ENCODE measurements around the gene GLRA1.
A peak's percentile ranks its signal among the peaks of the same experiment; 100 is the strongest.

Gene GLRA1

GRCh38 chr5:151924564-151925301 is at the start of gene GLRA1:
Gene GLRA1 (minus strand): TSS chr5:151924851. CDS start chr5:151924549, 302 bp downstream.
- peak; percentile 40 for DNase-seq

DNA sequence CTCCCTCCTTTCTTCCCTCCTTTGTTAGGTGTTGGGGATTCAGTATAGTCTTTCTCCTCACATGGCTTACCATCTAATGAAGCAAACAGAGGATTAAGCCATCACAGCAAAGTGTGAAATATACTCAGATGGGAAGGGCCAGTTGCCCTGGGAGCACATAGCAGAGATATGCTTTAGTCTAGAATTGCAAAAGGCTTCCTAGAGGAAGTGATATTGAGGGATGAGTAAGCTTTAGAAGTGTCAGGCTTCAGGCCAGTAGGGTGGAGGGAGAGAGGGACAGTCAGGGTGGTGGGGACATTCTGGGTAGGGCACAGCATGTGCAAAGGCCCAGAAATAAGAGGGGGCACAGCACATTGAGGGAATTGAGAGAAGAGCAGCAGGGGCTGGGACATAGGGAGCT is 46.2 kb upstream of the GLRA1 start:
- DNase-seq = no peak

GRCh38 chr5:151967865-151968264 is 43.2 kb upstream of the GLRA1 start:
- no peak for DNase-seq

DNA sequence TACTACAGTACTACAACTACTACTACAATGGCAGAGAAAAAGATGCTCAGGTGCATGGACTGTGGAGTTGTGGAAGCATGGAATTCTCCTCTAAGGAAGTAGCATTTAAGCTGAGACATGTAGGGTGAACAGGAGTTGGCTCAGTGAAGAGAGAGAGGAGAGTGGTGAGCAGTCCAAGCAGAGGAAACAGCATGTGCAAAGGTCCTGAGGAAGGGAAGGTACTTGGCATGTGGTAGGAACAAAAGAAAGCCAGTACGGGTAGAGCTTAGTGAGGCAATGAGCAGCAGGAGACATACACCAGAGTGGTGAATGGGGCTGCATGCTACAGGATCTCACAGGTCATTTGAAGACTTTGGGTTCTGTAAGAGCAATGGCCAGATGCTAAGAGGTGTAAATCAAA is 41.4 kb upstream of the GLRA1 start:
- no peak for DNase-seq

DNA sequence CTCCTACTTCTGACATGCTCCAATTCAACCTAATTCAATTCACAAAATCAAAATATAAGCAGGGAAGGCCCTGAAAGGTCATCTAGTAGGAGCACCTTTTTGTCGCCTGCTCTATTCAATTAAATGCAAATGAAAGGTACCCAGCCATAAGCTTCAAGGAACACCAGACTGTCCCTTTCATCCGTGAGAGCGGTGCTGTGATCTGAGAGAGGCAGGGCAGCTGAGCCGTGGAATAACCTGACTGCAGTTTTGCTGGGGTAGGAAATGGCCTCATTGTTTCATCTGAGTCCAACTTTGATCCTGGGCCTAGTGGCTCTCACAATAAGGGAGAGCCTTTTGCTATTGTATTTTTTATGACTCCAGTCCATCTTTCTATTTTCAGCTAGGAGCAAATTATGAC is 39.8 kb upstream of the GLRA1 start:
- no peak for DNase-seq

DNA sequence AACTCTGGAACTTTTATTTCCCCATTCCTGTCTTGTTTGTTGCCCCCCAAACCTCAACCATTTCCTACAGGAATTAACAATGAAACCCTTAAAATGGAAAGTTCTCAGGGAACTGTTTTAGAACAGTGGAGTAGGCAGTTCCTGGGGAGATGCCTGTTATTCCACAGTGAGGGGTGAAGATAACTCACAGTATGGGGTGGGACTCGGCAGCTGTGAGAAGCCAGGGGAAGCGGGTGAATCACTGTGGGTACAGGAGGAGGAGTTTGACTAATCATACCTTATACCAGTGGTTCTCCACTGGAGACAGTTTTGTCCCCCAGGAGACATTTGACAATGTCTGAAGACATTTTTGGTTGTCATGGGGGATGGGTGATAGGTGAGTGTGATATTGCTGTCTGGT is 36.9 kb upstream of the GLRA1 start:
- no peak for DNase-seq

DNA sequence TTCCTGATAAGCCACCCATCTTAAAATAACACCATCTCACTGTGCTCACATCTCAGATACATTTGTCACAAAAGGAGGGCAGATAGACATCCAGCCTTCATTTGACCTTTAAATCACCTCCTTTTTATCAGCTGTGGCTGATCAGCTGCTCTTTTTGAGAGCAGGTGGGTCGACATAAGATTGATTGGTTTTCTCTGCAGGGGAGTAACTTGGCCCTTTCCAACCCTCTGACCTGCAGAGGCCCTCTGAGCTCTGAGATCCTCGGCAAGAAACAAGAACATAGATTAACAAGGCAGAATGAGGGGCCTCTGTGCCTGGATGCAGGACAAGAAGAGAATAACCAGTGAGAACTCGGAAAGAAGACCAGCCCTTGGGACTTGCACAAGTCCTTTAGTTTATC is 33.5 kb upstream of the GLRA1 start:
- no peak for DNase-seq

DNA sequence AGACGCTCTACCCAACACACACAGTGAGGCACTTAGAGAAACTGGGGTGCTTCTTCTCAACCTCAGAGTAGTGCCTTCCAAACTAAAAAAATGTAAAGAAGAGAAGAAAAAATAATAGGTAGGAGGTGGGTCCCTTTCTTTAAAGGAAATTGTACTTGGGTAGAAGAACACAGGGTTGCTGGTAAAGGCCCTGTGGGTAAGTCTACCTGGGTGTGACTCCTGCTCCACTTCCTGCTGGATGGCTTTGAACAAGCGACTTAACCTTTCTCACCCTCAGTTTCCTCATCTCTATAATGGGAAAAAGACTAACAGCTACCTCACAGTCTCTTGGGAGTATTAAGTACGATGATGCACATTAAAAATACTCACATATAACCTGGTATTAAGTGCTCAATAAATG is 32.1 kb upstream of the GLRA1 start:
- DNase-seq = no peak

- no peak for DNase-seq
These were observed 29.6 kb upstream of the GLRA1 start for GRCh38 chr5:151954255-151954654.

DNA sequence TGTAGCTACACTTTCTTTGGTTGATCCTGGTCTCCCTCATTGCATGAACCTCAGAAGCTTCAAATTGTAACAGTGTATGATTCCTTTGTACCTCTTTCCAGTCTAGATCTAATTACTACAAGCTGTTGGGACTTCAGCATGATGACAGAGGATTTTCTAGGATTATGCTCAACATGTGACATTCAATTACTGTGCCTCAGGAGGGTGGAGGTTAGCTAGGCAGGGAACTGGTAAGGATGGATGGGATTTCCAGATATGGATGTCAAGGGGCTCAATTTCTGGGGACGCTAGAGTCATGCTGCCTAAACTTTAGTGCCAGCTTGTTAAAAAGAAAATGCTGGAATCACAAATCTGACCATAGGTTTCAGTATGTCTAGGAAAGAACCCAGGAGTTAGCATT is 29.2 kb upstream of the GLRA1 start:
- DNase-seq = no peak

DNA sequence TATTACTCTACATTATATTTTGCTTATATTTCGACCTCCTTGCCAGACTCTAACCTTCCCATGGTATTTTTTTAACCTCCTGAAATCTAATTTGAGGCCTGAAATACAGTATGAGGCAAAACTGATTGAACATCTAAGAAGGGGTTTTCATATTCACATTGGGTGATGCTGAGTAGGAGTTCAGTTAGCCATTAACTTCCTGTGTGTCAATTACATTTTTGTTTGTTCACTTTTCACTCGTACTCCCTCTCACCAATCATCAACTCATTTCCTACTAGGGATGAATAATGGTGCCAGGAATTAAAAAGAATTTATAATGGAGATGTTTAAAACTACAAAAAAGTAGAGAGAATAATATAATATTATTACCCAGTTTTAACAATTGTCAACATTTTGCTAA is 27.6 kb upstream of the GLRA1 start:
- no peak for DNase-seq

DNA sequence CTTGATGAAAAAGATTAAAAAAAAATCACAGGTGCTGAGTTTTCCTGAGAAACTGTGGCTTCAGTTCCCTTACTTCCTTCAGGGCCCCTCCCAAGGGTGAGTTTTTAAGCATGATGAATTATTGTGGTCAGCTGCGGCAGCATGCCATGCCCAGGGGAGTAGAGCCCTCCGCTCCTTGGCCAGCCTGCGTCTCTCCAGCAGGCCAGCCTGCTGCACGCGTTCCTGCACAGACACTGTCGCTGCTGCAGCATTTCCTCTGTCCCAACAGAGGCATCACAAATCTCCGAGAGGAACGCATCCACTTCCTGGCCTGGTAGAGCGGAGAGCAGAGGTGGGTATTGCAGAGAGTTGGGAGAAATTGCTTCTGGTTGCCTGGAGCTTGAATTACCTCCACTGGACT is 26.1 kb upstream of the GLRA1 start:
- no peak for DNase-seq

- no peak for DNase-seq
These were observed 25.2 kb upstream of the GLRA1 start for GRCh38 chr5:151949701-151950308.

DNA sequence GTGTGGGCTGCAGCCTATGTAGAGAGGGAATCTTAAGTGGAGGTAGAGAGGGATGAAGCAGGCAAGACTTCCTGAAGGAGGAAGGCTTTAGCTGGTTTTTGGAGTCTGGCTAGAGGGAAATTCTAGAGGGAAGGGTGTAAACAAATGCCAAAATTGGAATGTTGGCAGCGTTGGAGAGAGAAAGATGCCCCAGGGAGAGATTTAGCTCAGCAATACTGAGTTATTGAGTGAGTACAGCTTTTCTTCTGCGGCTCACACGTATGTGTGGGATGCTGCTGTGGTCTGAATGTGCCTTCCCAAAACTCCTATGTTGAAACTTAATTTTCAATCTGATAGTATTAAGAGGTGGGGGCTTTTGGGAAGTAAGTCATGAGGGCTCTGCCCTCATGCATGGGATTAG is 24.5 kb upstream of the GLRA1 start:
- DNase-seq = no peak

DNA sequence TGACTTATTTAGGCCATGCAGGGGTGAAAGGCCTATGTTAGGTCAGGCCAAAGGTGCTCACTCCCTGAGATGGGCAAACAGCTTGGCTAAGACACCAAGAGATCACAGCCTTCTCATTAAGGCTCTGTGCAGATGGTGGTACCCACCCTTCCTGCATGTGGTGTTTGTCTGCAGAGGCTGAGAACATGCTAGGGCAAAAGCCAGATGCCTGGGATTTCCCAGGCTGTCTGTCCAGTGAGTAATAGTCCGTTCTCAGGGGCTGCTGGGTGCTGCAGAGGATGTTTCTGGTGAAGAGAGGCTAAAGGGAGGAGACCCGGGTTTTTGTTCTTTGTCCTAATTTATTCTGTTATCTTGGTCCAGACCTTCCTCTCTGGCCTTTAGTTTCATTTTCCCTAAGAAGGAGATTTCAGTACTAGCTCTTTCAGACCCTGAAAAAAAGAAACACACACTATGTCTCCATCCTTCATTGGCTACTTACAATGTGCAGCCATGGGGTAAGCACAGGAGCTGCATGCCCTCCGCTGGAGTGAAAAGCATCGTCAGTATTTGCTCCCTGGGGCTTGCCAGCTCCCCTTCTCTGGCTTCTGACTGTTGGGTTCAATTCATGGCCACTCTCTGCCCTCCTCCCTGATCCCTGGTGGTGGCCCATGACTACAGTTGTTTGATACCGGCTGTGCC is 23.4 kb upstream of the GLRA1 start:
- no peak for DNase-seq

GRCh38 chr5:151937851-151938250 is 13.2 kb upstream of the GLRA1 start:
- no peak for DNase-seq

DNA sequence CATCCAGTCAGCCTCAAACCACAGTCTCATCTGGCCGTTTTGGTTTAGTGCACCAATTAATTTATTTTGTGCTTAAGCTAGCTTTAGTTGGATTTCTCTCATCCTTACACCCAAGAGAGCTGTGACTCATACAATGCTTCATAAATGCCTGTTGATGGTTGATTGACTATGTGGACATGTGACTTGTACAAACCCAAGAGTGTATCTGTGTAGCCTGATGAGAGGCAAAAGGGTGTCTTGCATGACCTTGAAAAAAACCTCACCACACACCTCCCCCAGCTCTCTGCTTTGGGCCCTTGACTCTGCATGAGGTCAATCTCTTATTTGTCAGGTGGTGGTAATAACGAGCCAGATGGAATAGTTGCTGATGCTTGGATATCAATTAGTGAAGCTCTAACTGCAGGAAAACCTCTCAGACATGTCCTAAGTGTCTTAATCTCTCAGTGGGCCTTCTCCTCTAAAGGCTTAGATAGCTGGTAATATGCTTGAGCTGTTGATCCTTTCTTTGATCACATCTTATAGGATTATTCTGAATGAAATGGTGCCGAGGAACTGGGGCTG is 10.6 kb upstream of the GLRA1 start:
- DNase-seq = no peak

DNA sequence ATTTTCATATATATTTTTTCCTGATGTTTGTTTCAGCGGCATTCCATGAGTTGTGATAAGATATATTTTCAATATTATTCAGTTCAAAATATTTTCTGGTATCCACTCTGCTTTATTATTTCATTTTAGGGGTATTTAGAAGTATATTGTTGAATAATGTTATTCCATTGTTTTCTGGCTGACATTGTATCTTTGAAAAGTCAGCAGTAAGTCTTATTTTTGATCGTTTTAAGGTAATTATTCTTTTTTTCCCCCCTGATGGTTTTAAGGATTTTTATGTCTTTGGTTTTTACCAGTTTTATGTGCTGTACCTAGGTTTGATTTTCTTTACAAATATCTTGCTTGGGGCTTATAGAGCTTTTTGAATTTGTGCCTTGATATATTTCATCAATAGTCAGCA is 6.6 kb upstream of the GLRA1 start:
- no peak for DNase-seq

DNA sequence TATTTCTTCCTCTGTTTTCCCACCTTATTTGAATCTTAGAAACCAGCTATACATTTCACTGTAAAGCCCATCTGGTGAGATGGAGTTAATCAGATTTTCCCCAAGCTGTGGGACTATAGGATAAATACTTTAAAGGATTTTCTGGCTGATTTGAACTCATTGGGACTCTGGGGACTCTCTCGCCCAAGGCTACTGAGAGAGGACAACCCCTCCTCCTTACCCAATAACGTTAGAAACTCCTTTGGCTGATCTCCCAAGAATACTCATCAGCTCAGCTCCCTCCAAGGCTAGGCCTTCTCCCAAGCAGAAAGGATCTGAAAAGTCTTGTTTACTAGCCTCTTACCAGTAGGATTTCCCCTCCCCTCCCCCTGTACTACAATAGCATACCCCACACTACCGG is 1.5 kb upstream of the GLRA1 start:
- DNase-seq = no peak

DNA sequence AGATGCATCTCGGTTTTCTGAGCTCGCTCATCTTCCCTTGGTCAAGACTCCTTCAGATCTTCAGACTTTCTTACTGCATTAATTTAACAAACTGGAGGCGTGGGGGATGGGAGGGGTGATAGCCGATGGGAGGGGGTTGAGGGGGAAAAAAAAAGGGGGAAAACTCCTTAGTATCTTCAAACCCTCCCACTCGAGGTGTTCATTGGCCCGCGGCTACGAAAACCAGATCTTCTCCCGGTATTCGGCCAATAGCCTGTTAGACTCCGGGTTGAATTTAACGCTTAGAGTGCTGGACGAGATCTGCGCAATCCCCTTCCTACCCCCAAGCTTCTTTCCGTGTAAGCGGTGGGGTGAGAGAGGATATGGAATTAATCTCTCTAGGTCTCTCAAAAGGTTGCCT is 689 bp upstream of the GLRA1 start:
- no peak for DNase-seq

GRCh38 chr5:151923866-151924476 is 680 bp downstream of the GLRA1 start:
- no peak for DNase-seq

- no peak for DNase-seq
These were observed 2.7 kb downstream of the GLRA1 start for GRCh38 chr5:151921916-151922315.

GRCh38 chr5:151917904-151918303 is 6.7 kb downstream of the GLRA1 start:
- no peak for DNase-seq

DNA sequence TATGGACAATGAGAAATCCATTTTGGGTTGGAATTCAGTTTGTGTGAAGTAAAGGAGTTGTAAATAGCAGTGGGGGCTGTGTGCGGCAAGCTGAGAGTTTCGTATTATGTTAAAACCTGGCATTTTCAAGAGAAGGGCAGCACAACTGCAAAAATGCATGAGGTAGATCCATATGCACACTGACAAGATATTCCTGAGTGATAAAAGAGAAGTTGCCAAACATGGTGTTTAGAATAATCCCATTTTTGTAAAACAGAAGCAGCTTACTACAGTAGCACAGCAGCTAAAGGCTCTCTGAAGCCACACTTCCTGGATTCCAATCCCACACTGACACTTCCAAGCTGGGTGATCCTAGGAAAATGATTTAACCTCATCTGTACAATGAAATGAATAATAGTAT is 11.2 kb downstream of the GLRA1 start:
- no peak for DNase-seq
